ENCODE measurements around the gene SHH.

GRCh38 chr7:155807065-155807671 is 5.1 kb downstream of the SHH start:
- TF ChIP-seq EZH2 (IDR thresholded peaks at IDR 0.05; ENCODE audit: borderline replicate concordance, low read depth, low read length, poor library complexity, severe bottlenecking) (no peak), CTCF (conservative IDR thresholded peaks at IDR 0.05; ENCODE audit: low read depth, low read length) (no peak)
